K562 (cell line): ENCODE results near the gene BTD. TPM values are rescaled to one million over a fixed set of nuclear protein-coding genes. Genes with fewer than 3 reads are reported as not detected.

Experiments
- ATAC-seq: fragments of 200-7000 bp; cut with Tn5 transposase; 3 replicates; pipeline ENCODE4 v1.9.1; 2020; ENCODE audit warnings: moderate library complexity
- BruUV-seq: library from RNA; stranded (reverse); fragments of 400-500 nt; replicated peaks from 2 replicates; lab custom pipeline; 2021; lab: Mats Ljungman, UMichigan
- CTCF ChIA-PET: fragments of 300-600 bp; formaldehyde crosslinking; extraction: SDS; loops from one replicate; lab custom pipeline; 2021; ENCODE audit warnings: low intra/inter-chr PET ratio; lab: Yijun Ruan, JAX
- POLR2A ChIA-PET: fragments of 300-600, 350-650 bp; sonication (Branson Sonifier 250); formaldehyde crosslinking; extraction: SDS; loops from one replicate; lab custom pipeline; 2021; ENCODE audit warnings: antibody characterized with exemption, inconsistent platforms; lab: Yijun Ruan, JAX
- DNase-seq, 4 experiments: peaks; one replicate each; pipeline versions ENCODE4 v3.0.0 to v3.0.0-alpha.2; 2011 to 2018; ENCODE audit warnings: low spot score in 3 of 4, mixed read lengths in 3 of 4; ENCODE audit errors: extremely low read depth in 1 of 4
- FAIRE-seq: peaks from 2 replicates; lab custom pipeline; 2011; peaks lifted over from hg19 to GRCh38; lab: Jason Lieb, UNC
- H2AFZ ChIP-seq: 2 replicates; pipeline ENCODE4 v1.6.0; 2011; ENCODE audit warnings: low read depth, low read length, control low read depth, inconsistent platforms
- H3K27ac ChIP-seq: fragments of 200-600 bp; 3 replicates; pipeline ENCODE4 v1.8.0; 2011; ENCODE audit warnings: low read depth, mild to moderate bottlenecking, control low read depth, inconsistent platforms, low read length, moderate library complexity, mixed read lengths; ENCODE audit errors: extremely low read depth
- H3K27me3 ChIP-seq, 2 experiments: fragments of 300-600 bp in 1 of 2; 2 replicates in 1 of 2; 3 replicates in 1 of 2; pipeline versions ENCODE4 v1.6.0 to v1.8.0; 2011; ENCODE audit warnings: inconsistent platforms in 2 of 2, low read length in 2 of 2, mild to moderate bottlenecking in 1 of 2, mixed read lengths in 1 of 2, moderate library complexity in 1 of 2; ENCODE audit not compliant: control insufficient read depth in 2 of 2, insufficient read depth in 2 of 2
- H3K36me3 ChIP-seq: fragments of 300-600 bp; 3 replicates; pipeline ENCODE4 v1.8.0; 2011; ENCODE audit warnings: mild to moderate bottlenecking, low read length, inconsistent platforms; ENCODE audit not compliant: control insufficient read depth, insufficient read depth
- H3K4me1 ChIP-seq, 2 experiments: fragments of 200-600 bp in 1 of 2; replicated peaks in 1 of 2; 2 replicates in 1 of 2; 3 replicates in 1 of 2; pipeline versions ENCODE4 v1.5.1 to v1.8.0; 2011; ENCODE audit warnings: inconsistent platforms in 2 of 2, low read length in 2 of 2, mild to moderate bottlenecking in 1 of 2, mixed read lengths in 1 of 2, moderate library complexity in 1 of 2; ENCODE audit not compliant: control insufficient read depth in 2 of 2, insufficient read depth in 2 of 2
- H3K4me2 ChIP-seq: 2 replicates; pipeline ENCODE4 v1.6.1; 2011; ENCODE audit warnings: low read length, control low read depth, inconsistent platforms, mixed read lengths; ENCODE audit not compliant: insufficient read depth
- H3K4me3 ChIP-seq: fragments of 200-600 bp; sonication (generic), shearing (Covaris generic); 2 replicates; pipeline ENCODE4 v1.5.1; 2016; ENCODE audit warnings: control low read depth, inconsistent platforms
- H3K79me2 ChIP-seq: fragments of 200-600 bp; 3 replicates; pipeline ENCODE4 v1.8.0; 2011; ENCODE audit warnings: low read length, inconsistent platforms; ENCODE audit not compliant: control insufficient read depth, insufficient read depth
- H3K9ac ChIP-seq, 2 experiments: 2 replicates each; pipeline versions ENCODE4 v1.6.0 to v1.6.1; 2011; ENCODE audit warnings: low read depth in 2 of 2, low read length in 2 of 2, control low read depth in 1 of 2, inconsistent platforms in 1 of 2, mild to moderate bottlenecking in 1 of 2, mixed read lengths in 1 of 2; ENCODE audit not compliant: insufficient read depth in 1 of 2
- H3K9me1 ChIP-seq: one replicate; pipeline ENCODE4 v1.6.0; 2011; ENCODE audit warnings: inconsistent platforms, mild to moderate bottlenecking, low read length, moderate library complexity; ENCODE audit not compliant: control insufficient read depth, insufficient read depth
- H3K9me3 ChIP-seq: replicated peaks from 2 replicates; pipeline ENCODE4 v1.5.1; 2011; ENCODE audit warnings: low read depth, low read length, inconsistent platforms; ENCODE audit not compliant: control insufficient read depth, insufficient read depth
- H4K20me1 ChIP-seq: replicated peaks from 2 replicates; pipeline ENCODE4 v1.6.1; 2011; ENCODE audit warnings: low read length, inconsistent platforms, mixed read lengths; ENCODE audit not compliant: control insufficient read depth, insufficient read depth
- ATF1 ChIP-seq, 2 experiments: fragments of 450-650 bp in 1 of 2; IDR thresholded peaks; 2 replicates each; pipeline ENCODE4 v1.6.1; 2016; ENCODE audit warnings: missing compliant biosample characterization in 1 of 2, missing genetic modification characterization in 1 of 2
- BMI1 ChIP-seq: fragments of 150-350 bp; IDR thresholded peaks from 2 replicates; pipeline ENCODE4 v1.6.1; 2014; ENCODE audit warnings: low read length
- ELF4 ChIP-seq: fragments of 450-650 bp; formaldehyde crosslinking; IDR thresholded peaks from 2 replicates; pipeline ENCODE4 v1.4.0; 2022; ENCODE audit warnings: missing genetic modification characterization
- MED1 ChIP-seq: sonication (generic); formaldehyde crosslinking; IDR thresholded peaks from 2 replicates; pipeline ENCODE4 v1.8.1; 2023; ENCODE audit warnings: missing genetic modification reagents, borderline replicate concordance
- RFX7 ChIP-seq: fragments of 250-450 bp; sonication (Bioruptor Pico); IDR thresholded peaks from 2 replicates; pipeline ENCODE4 v1.5.1; 2021; ENCODE audit warnings: mild to moderate bottlenecking
- TEAD1 ChIP-seq, 2 experiments: fragments of 450-650 bp in 1 of 2; sonication (generic) in 1 of 2; formaldehyde crosslinking; IDR thresholded peaks; 2 replicates each; pipeline versions ENCODE4 v1.4.0 to v1.8.0; 2020 to 2022; ENCODE audit warnings: mild to moderate bottlenecking in 2 of 2, missing genetic modification reagents in 1 of 2
- ZBTB8A ChIP-seq: fragments of 450-650 bp; IDR thresholded peaks from 2 replicates; pipeline ENCODE4 v1.6.1; 2018; ENCODE audit warnings: mild to moderate bottlenecking, moderate library complexity; ENCODE audit not compliant: partially characterized antibody
- WGBS: fragments of 100-300 bp; shearing (Covaris generic); methylation state at CpG from one replicate; pipeline ENCODE4 v1.1.6; 2016; ENCODE audit warnings: low coverage, mixed read lengths; ENCODE audit not compliant: insufficient coverage; ENCODE audit errors: missing lambda C conversion rate; 5-methylcytosine and 5-hydroxymethylcytosine counted together
- in situ Hi-C: fragments of 300-500 bp; cut with MboI; formaldehyde crosslinking; loops from 4 replicates; pipeline ENCODE4 v1.15.0; 2018; ENCODE audit warnings: inconsistent platforms, mixed read lengths
- intact Hi-C: fragments of 100-400 bp; cut with micrococcal nuclease; formaldehyde crosslinking; loops from 2 replicates; pipeline ENCODE4 v1.14.2; 2022
- polyA plus RNA-seq, 8 experiments: library from polyadenylated mRNA; depleted of rRNA in 4 of 8; stranded (reverse) in 5 of 8; unstranded in 3 of 8; fragments of >200 nt; fragmentation: Nextera tagmentation in 2 of 8; fragmentation: Illumina TruSeq in 1 of 8; extraction: Ambion mirVana in 2 of 8; extraction: Trizol in 1 of 8; gene quantifications; 2 replicates each; pipeline versions ENCODE4 v1.2.1 to v1.2.3, GENCODE V29; 2011 to 2014; ENCODE audit warnings: inconsistent platforms in 1 of 8, missing spikeins in 1 of 8
- total RNA-seq, 7 experiments: library from RNA; depleted of rRNA in 6 of 7; stranded (reverse); fragments of >200 nt in 6 of 7; fragmentation: Illumina TruSeq in 2 of 7; extraction: Trizol in 2 of 7; gene quantifications; 2 replicates each; pipeline versions ENCODE4 v1.2.1 to v1.2.3, GENCODE V29; 2011 to 2021; ENCODE audit warnings: low replicate concordance in 1 of 7

Gene BTD
- total and polyA plus RNA-seq, 9 of the 15 experiments (the other 6 are each of a cell fraction or from before 2014, with no cell fraction given) = 6.6 to 26.2 (median 10.6) TPM

DNA sequence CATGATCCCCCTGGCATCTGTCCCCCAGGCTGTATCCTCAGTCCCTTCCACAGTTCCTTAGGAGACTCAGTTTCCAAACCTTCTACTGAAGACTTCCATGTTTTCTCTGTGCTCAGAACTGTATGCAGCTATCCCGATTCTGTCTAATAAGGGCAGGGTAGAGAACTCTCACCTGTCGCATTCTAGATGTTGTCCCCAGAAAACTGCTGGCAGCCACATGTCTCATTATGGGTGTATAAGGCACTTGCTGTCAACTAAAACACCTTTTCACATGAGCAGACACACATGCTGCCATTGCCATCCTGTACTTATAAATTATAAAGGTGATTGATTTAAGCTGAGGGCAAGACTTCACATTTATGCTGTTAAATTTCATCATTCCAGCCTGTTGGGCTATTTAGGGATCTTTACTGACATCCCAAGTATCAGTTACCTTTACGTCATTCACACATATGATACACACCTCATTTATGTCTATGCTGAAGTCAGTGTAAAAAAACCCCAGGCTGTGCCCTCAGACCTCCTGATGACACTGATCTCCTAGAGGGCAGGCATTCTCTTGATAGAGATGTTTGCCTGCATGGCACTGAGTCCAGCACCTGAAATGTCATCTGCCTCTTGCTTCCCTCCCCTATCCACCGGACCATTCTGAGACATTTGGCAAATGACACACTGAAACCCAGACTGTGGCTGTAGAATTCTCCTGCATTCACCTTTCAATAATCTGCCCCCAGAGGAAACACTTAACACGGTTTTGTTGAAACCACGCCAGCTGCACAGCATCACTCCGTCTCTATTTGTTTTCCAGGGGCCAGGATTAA, 35.8 kb downstream of the BTD start:
- Histone ChIP-seq H3K4me3 (no peak overlapping the region), H4K20me1 (no peaks in the 10 kb centered on the region), H3K9me3 (no peaks in the 10 kb centered on the region), H3K9me1 (no peaks in the 10 kb centered on the region), H3K4me2 (no peak overlapping the region), H3K4me1 (no peaks in the 10 kb centered on the region), H3K27ac (no peak overlapping the region), H3K27me3 (peaks cover 0 to 15% of the 10 kb centered on the region in 2 experiments; a peak in 2 of 5 replicates), H3K79me2 (no peaks in the 10 kb centered on the region), H3K9ac (no peak overlapping the region), H2AFZ (no peak overlapping the region), H3K36me3 (no peaks in the 10 kb centered on the region)
- FAIRE-seq = no peak
- in situ Hi-C loops = loop anchor here (25.0 kb wide), 1 partner anchor 900 kb away; no protein-coding TSS in a partner anchor
- POLR2A ChIA-PET = interaction anchor here (1.0 to 1.2 kb wide), 2 partner anchors 8 to 33 kb away, joined by 4 to 7 read pairs; no protein-coding TSS in a partner anchor
- no peak for TF ChIP-seq RFX7
- TF ChIP-seq ATF1 (CRISPR knock-in tag; IDR thresholded peaks at IDR 0.05) = no peak
- no peak for TF ChIP-seq ATF1 (tag; IDR thresholded peaks at IDR 0.05)
- TF ChIP-seq ZBTB8A = no peak
- TF ChIP-seq TEAD1 (CRISPR knock-in tag; IDR thresholded peaks at IDR 0.05) = no peak
- no peak for TF ChIP-seq BMI1
- no peak for TF ChIP-seq MED1
- no peak for TF ChIP-seq ELF4 (CRISPR knock-in tag)
- intact Hi-C loops = loop anchor here (10.0 kb wide), 3 partner anchors 337 to 907 kb away; partner anchors contain the start of gene CAPN7
- DNase-seq = no peak
- ATAC-seq = no peak
- BruUV-seq = no TSS peak
- CTCF ChIA-PET = no interaction called here
- WGBS = 20% methylated on average over 7 of the region's 7 CpGs
